Sigmoid colon (tissue), 4 donors: ENCODE data around the gene CNDP2.

Source experiments
- EP300 ChIP-seq, 4 donors: sonication (generic); formaldehyde crosslinking; IDR thresholded peaks; one replicate each; pipeline ENCODE4 v1.6.1; 2017; ENCODE audit warnings: antibody characterized with exemption in 4 of 4
- POLR2A ChIP-seq, 2 donors: fragments of 450-650 bp; IDR thresholded peaks; one replicate each; pipeline ENCODE4 v1.6.1; 2016; ENCODE audit warnings: antibody characterized with exemption in 2 of 2, mild to moderate bottlenecking in 2 of 2, moderate library complexity in 2 of 2
- POLR2AphosphoS5 ChIP-seq, 4 donors: sonication (generic); formaldehyde crosslinking; IDR thresholded peaks; one replicate each; pipeline ENCODE4 v1.6.1; 2017; ENCODE audit warnings: antibody characterized with exemption in 4 of 4
- TF ChIP-seq, protein P1 (sequence below), 4 experiments: fragments of 450-650 bp in 3 of 4; fragments of 200-600 bp in 1 of 4; IDR thresholded peaks; one replicate each; pipeline ENCODE4 v1.5.1; 2016 to 2019; ENCODE audit warnings: antibody characterized with exemption in 4 of 4, mild to moderate bottlenecking in 3 of 4, moderate library complexity in 2 of 4

DNA sequence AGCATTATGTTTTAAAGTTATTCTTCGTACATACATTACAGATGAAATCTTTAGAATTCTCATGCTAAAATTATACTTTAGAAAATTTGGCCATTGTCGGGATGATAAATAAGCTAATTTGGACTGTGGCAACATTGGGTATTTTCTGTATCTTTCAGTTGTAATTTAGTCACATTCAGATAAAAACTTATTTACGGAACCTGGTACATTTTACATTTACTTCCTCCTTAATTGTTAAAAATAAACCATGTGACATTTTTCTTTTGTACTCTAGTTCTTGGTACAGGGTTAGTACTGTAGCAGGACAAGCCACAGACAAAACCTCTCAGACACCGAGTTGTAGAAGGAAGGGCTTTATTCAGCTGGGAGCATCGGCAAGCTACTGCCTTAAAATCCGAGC lies 4.2 kb downstream of the CNDP2 start:
- TF ChIP-seq, protein P1, sequence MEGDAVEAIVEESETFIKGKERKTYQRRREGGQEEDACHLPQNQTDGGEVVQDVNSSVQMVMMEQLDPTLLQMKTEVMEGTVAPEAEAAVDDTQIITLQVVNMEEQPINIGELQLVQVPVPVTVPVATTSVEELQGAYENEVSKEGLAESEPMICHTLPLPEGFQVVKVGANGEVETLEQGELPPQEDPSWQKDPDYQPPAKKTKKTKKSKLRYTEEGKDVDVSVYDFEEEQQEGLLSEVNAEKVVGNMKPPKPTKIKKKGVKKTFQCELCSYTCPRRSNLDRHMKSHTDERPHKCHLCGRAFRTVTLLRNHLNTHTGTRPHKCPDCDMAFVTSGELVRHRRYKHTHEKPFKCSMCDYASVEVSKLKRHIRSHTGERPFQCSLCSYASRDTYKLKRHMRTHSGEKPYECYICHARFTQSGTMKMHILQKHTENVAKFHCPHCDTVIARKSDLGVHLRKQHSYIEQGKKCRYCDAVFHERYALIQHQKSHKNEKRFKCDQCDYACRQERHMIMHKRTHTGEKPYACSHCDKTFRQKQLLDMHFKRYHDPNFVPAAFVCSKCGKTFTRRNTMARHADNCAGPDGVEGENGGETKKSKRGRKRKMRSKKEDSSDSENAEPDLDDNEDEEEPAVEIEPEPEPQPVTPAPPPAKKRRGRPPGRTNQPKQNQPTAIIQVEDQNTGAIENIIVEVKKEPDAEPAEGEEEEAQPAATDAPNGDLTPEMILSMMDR (IDR thresholded peaks at IDR 0.05), result no peak
- TF ChIP-seq POLR2AphosphoS5 (IDR thresholded peaks at IDR 0.05) (no peak), EP300 (IDR thresholded peaks at IDR 0.05) (no peak), POLR2A (IDR thresholded peaks at IDR 0.05) (no peak)
